Mammary epithelial cell (primary cell): ENCODE data around the gene PXT1.

Experiments
- CTCF ChIP-seq, 2 donors: IDR thresholded peaks in 1 of 2; conservative IDR thresholded peaks in 1 of 2; 2 replicates each; pipeline ENCODE4 v1.5.1; 2011 to 2012; ENCODE audit warnings: inconsistent platforms in 2 of 2, low read length in 2 of 2, mild to moderate bottlenecking in 2 of 2, control low read depth in 1 of 2, low read depth in 1 of 2; ENCODE audit not compliant: insufficient read depth in 1 of 2; ENCODE audit errors: extremely low read depth in 1 of 2
- EZH2 ChIP-seq: IDR thresholded peaks from 2 replicates; pipeline ENCODE4 v1.6.1; 2012; ENCODE audit warnings: low read length, inconsistent platforms, borderline replicate concordance

- TF ChIP-seq CTCF (conservative IDR thresholded peaks at IDR 0.05 in 1 of 2, IDR thresholded peaks at IDR 0.05 in 1 of 2; ENCODE audit: extremely low read depth in 1 of 2, insufficient read depth in 1 of 2, low read depth in 1 of 2, low read length in 2 of 2) (no peak), EZH2 (no peak)
Observed at GRCh38 chr6:36399970-36400369, 42.7 kb downstream of the PXT1 start.
